Stimulated activated CD8-positive, alpha-beta memory T cell treated with anti-CD3 and anti-CD28 coated beads, Interleukin-2, amount 100 ng/mL, for 48 hours (primary cell): Measurements from ENCODE around the gene RNF26.

Experiments used
- DNase-seq, 2 donors: peaks; one replicate each; pipeline ENCODE4 v3.0.0-alpha.2; 2020; ENCODE audit warnings: low read depth in 2 of 2

Gene RNF26

DNA sequence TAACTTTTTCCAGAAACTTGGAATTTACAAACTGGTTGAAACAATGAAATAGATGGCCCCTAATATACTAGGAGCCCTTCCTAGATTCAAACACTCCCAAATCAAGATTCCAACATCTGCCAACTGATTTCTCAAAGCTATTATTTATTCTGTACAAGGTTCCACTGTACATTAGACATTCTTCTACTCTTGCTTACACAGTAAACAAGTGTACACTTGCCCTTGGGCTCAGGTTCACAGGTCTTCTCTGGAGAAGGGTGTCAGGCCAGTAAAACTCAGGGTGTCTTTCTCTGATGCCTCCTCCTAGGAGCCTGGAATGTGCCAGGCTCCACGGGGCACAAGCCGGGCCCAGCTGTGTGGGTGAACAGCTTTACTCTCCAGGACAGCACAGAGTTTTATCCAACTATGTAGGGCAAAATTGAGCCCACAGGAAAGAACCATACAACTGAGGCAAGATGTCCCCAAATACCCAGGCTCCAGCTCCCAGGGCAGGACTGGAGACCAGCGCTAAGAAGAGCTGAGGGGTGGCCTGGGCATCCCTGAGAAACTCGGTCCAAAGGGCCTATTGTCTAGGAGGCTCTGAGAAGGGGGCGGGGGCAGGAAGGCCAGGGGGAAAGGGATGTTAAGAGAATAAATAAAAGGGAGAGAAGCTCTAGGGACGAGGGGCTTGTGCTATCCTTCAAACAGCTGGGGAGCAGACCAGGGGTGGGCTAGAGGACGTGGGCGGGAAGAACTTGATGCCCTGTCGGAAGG, 20.9 kb downstream of the RNF26 start:
- no peak for DNase-seq

GRCh38 chr11:119356349-119357031, 22.2 kb downstream of the RNF26 start:
- DNase-seq, result peak; percentile 52 to 58

- DNase-seq, result no peak
Observed at GRCh38 chr11:119357074-119357473, 22.7 kb downstream of the RNF26 start.

GRCh38 chr11:119359365-119360214, 25.3 kb downstream of the RNF26 start:
- DNase-seq, result no peak

GRCh38 chr11:119361056-119361787, 26.9 kb downstream of the RNF26 start:
- peak in 1 of 2 donors; percentile 57 for DNase-seq

GRCh38 chr11:119361941-119362725, 27.8 kb downstream of the RNF26 start:
- DNase-seq, result no peak

DNA sequence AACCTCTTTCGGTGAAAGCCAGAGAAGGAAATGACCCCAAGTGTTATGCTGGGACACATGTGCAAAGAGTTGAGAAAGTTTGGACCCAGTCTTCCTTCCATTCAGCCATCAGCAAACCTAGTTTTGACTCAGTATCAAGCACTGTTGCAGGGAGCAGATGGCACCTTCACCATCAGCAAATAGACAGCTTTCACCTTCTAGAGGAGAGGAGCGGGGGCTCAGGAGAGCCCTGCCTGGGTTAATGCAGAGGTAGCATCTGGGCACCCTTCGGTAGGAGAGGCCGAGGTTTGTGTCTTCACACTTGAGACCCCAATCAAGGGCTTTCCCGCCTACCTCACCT, 28.4 kb downstream of the RNF26 start:
- DNase-seq, result no peak

- DNase-seq, result no peak
Observed at GRCh38 chr11:119363081-119363850, 28.9 kb downstream of the RNF26 start.

GRCh38 chr11:119363851-119364590, 29.7 kb downstream of the RNF26 start:
- DNase-seq, result peak; percentile 32 to 37

GRCh38 chr11:119365071-119365591, 30.8 kb downstream of the RNF26 start:
- DNase-seq, result no peak

GRCh38 chr11:119366690-119367620, 32.6 kb downstream of the RNF26 start:
- no peak for DNase-seq

GRCh38 chr11:119367661-119368120, 33.4 kb downstream of the RNF26 start:
- no peak for DNase-seq

GRCh38 chr11:119368121-119369034, 34.1 kb downstream of the RNF26 start:
- no peak for DNase-seq

DNA sequence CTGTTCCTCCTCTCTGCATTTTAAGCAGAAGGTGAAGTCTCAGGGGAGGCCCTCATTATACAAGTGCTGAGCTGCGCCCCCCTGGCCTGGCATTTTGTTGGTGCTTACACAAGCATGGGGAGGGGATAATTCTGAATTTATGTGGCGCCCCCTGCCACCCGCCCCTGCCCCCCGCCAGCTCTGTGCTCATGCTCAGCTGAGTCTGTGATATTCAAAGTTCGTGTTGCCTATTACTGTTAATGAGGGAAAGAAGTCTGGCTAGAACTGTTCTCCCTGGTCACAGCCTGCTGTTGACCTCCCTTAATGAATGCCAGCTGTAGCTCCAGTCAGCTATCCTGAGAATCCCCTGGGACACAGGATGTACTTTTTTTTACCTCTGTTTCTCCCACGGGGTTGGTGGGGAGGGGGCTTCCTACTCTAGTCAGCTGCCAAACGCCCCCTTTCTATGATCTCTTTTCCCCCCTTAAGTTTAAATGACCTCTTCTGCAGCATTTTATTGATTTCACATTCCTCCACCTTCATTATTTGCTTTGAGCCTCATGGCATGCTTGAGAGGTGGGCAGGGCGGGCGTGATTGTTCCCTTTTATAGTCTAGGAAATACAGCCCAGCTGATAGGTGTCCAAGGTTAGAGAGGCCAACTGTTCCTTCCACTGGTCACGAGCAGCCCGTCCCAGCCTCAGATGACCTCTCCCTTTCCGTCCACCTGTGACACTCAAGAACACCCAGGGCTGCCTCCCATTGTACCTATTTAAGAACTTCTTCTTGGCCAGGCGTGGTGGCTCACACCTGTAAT, 35.0 kb downstream of the RNF26 start:
- no peak for DNase-seq

DNA sequence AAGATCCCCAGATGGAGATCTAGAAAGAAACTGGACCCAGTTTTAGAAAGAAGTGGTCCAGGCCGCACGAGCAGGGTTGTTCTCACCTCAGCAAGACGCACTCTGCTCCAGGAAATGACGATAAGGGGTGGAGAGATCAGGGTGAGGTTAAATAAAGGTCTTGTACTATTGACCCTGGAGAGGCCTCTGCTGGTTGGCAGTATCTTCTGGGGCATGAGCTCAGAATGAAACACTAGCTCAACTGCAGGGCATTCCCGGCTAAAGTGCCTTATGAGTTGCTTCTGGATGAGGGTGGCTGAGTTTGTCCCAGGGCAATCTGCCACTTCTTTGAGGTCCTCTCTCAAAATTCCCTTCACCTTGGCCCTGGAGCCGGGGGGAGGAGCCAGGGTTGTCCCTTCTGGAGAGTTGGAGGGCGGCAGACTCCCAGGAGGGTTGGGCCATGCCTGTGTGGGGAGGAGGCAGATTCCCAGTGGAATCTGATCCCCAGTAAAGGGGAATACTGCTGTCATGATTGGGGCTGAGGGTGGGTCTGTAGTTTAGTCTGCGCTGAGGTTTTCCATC, 36.2 kb downstream of the RNF26 start:
- DNase-seq, result no peak

GRCh38 chr11:119371067-119371601, 36.8 kb downstream of the RNF26 start:
- DNase-seq, result no peak
